ENCODE results near the gene LSM12.
"Not testable (repeated sequence)": the region's sequence is repeated elsewhere in the genome, so short reads cannot be mapped to it uniquely, and the experiment has no call there.

The LSM12 gene

DNA sequence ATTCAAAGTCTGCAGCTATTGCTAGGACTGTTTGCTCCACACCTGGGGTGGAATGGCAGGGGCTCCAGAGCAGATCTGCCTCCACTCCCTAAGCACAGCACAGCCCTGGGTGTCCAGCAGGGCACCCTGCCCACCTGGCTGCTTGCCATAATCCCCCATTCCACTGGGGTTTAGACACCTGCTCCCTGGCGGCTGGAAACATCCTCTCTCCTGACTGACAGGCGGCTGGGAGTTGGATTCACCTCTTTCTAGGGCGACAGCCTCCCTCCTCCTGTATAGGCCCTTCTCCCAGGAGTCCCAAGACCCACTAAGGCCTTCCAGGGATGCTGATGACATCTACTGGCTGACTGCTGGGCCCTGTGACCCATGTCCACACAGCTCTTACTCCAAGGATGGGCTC, 39.0 kb upstream of the LSM12 start:
- DNase-seq (ENCODE audit: extremely low read depth, low read depth): no peak
- TF ChIP-seq, protein P1, sequence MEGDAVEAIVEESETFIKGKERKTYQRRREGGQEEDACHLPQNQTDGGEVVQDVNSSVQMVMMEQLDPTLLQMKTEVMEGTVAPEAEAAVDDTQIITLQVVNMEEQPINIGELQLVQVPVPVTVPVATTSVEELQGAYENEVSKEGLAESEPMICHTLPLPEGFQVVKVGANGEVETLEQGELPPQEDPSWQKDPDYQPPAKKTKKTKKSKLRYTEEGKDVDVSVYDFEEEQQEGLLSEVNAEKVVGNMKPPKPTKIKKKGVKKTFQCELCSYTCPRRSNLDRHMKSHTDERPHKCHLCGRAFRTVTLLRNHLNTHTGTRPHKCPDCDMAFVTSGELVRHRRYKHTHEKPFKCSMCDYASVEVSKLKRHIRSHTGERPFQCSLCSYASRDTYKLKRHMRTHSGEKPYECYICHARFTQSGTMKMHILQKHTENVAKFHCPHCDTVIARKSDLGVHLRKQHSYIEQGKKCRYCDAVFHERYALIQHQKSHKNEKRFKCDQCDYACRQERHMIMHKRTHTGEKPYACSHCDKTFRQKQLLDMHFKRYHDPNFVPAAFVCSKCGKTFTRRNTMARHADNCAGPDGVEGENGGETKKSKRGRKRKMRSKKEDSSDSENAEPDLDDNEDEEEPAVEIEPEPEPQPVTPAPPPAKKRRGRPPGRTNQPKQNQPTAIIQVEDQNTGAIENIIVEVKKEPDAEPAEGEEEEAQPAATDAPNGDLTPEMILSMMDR (IDR thresholded peaks at IDR 0.05; ENCODE audit: low read depth, low read length): no peak

DNA sequence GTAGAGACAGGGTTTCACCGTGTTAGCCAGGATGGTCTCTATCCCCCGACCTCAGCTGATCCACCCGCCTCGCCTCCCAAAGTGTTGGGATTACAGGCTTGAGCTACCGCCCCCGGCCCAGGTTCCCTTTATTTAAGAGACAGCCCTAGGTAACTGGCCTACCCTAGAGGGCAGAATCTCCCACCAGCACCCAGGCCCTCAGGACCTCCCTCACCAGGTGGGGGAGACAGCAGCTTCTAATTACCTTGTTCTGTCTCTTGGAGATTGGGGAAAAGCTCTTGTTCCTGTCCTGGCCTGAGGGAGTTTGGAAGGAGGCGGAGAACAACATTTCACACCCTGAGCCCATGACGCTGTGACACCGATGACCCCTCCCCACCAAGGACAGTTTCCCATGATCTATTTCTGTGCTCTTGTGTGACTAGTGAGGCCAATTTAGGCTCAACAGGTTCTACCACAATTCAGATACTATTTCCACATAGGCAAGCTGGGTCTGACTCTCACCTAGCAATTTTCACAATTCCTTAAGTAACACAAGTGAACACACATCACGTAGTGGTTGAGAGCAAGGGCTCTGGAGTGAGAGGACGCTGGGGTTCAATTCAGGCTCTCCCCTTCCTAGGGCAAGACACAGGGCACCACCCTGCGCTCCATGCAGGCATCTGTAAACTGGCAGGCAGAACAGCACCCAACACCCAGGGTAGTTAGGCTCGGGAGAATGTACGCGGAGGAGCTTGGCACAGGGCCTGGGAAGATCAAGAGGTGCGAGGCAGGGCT, 36.6 kb upstream of the LSM12 start:
- TF ChIP-seq, protein P1 (IDR thresholded peaks at IDR 0.05; ENCODE audit: low read depth, low read length): no peak
- no peak for DNase-seq (ENCODE audit: extremely low read depth, low read depth)

- not testable (repeated sequence) for DNase-seq (ENCODE audit: extremely low read depth, low read depth)
These were observed 35.4 kb upstream of the LSM12 start for GRCh38 chr17:44101858-44102257.

- DNase-seq (ENCODE audit: extremely low read depth, low read depth): no peak
- TF ChIP-seq, protein P1 (IDR thresholded peaks at IDR 0.05; ENCODE audit: low read depth, low read length): no peak
These were observed 30.9 kb upstream of the LSM12 start for GRCh38 chr17:44097110-44097958.

DNA sequence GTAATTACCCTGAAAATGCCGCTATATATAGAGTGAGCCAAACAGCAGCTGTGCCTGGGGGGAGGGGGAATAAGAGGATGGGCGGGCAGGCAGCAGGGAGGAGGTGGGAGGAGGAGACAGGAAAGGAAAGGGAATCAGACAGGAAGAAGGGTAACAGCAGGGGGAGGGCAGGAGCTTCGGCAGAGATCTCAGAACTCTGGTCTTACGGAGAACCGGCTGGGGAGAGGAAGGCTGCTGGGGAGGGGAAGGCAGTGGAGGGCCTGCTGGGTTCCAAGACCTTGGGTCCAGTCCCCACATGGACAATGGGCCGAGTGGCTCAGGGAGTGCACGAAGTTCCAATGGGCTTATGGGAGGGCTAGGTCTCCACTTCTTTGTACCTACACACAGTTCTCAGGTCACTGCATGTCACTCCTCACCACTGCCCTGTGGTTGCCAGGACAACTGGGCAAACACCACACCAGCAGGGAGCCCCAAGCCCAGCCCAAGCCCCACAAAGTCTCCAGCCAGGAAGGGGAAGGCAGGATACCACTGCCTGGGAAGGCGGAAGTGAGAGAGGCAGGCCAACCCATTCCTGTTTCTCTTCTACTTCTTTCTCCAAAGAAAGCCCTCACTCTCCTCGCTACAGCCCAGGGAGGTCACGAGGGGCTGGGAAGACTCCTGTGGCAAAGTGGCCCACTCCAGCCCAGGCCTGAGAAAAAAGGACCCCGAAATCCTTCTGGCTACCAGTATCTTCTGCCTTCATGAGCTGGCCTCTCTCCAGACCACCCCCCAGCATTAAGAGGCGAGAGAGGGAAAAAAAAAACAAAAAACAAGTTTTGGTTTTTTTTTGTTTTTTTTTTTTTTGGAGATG, 29.4 kb upstream of the LSM12 start:
- TF ChIP-seq, protein P1 (IDR thresholded peaks at IDR 0.05; ENCODE audit: low read depth, low read length): peak; percentile 39
- peak; percentile 77 for DNase-seq (ENCODE audit: extremely low read depth, low read depth)

GRCh38 chr17:44095388-44095646, 28.8 kb upstream of the LSM12 start:
- no peak for DNase-seq (ENCODE audit: extremely low read depth, low read depth)
- TF ChIP-seq, protein P1 (IDR thresholded peaks at IDR 0.05; ENCODE audit: low read depth, low read length): no peak

GRCh38 chr17:44094701-44095387, 28.4 kb upstream of the LSM12 start:
- TF ChIP-seq, protein P1 (IDR thresholded peaks at IDR 0.05; ENCODE audit: low read depth, low read length): no peak
- no peak for DNase-seq (ENCODE audit: extremely low read depth, low read depth)

Measured in AG09319 (cell line).